HG02763 (cell line): Measurements from ENCODE around the gene SPTB.

Experiments
- ATAC-seq: cut with Tn5 transposase; IDR thresholded peaks from one replicate; pipeline ENCODE4 v1.9.1; 2021; ENCODE audit warnings: mild to moderate bottlenecking, moderate library complexity; ENCODE audit not compliant: unreplicated experiment

SPTB gene

DNA sequence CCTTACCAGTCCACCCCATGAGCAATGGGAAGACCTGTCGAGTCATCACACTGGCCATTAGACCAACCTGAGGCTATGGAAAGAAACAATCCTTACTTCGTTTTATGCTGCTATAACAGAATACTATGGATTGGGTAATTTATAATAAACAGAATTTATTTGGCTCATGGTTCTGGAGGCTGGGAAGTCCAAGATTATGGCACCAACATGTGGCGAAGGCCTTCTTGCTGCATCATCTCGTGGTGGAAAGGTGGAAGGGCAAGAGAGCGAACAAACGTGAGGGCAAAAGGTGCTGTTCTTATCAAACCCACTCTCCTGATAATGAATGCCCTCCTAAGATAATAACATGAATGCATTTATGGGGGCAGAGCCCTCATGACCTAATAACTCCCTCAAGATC lies 9.6 kb upstream of the SPTB start:
- ATAC-seq: no peak

DNA sequence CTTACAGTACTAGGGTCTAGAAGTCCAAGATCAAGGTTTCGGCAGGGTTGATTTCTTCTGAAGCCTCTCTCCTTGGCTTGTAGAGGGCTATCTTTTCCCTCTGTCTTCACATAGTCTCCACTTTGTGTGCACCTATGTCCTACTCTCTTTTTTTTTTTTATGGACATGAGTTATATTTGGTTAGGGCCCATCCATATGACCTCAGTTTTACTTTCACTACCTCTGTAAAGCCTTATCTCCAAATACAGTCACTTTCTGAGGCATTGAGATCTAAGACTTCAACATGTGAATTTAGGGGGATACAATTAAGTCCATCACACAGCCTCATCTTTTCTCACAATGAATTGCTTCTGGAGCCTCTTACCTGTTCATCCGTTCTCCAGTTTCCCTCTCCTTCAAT lies 5.9 kb upstream of the SPTB start:
- ATAC-seq: no peak

DNA sequence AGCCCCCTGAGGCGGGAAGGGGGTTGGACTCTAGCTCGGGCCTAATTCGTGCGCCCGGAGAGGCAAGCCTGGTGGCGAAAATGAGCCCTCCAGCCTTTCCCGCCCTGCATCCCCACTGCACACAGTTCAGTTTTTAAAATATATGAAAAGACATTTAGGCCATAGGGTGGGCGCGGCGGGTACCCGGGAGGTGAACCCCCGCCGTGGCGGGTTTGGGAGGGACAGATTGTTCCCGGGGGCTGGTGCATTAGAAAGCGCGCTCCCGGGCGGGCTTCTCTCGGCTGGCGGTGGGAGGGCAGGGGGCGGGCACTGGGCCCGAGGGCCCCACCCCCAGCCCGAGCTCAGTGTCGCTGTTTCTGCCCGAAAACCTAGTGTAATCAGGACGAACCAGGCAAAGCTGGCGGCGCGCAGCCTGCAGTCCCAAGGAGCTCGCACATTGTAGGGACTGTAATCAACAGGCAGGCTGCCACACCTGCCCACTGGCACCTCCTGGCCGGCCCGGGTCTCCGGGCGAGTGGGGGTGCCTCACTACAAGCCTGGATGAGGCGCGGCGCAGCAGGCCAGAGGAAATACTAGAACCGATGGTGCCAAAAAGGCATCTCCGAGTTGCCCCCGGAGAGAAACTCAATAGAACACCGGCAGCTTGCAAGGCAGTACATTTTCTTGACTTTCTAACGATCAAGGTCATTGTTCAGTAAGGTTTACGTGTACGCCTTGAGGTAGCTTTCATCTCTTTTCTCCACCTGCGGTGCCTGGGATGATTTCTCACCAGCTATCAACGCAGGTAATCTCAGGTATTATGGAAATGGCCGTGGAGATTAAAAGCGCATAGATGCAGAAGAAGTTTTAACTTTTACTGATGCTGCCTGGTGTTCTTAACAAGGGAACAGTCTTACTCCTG lies 764 bp upstream of the SPTB start:
- peak; percentile 34 for ATAC-seq

DNA sequence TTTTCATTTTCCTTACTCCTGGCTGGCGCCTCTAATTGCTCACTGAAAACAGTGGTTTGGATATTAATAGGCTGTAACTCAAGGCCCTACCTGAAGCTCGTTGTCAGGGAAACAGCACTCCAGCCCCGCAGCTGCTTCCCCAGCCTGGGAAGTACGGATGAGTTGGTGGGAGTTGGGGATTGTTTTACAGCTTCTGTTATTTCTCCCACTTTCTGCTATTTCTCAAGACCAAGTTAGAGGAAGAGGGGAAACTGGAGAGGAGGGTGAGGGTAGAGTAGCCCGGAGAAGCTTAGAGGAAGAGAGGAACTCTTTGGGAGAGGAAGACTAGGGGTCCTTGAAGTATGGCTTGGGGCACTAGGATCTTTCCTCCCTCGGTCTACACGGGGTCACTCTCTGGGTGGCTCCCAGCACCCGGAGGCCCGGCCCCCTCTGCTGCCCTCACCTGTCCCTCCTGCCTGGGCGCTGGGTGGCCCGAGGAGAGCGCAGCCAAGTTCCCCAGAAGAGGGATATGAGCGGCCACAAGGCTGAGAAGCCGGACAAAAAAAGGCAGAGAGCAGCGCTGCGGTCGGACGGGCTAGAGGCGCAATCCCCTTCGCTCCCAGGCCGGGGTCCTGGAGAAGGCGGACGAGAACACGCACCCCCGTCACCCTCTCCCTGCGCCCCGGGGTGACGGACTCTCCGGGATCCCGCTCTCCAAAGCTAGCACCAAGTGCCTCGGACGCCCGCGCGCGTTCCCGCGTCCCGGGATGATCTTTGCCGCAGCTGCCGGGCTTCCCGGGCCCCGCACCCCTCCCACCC lies 671 bp downstream of the SPTB start:
- no peak for ATAC-seq

DNA sequence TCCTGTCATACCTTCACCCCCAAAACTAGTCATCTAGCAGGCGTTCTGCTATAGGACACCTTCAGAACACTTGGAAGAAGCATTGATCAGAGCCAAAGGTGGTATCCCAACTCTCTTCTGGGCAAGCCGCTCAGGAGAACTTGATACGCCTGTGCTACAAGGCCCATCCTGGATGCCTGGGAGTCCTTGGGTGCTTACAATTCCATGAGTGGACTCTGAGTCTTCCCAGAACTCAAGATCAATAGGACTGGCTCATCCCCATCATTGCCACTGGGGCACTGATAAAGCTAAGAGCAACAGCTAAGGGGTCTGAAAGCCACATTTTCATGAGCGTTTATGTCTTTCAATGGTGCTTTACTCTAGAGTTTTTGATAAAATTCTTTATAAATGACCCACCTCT lies 1.9 kb downstream of the SPTB start:
- ATAC-seq: no peak

DNA sequence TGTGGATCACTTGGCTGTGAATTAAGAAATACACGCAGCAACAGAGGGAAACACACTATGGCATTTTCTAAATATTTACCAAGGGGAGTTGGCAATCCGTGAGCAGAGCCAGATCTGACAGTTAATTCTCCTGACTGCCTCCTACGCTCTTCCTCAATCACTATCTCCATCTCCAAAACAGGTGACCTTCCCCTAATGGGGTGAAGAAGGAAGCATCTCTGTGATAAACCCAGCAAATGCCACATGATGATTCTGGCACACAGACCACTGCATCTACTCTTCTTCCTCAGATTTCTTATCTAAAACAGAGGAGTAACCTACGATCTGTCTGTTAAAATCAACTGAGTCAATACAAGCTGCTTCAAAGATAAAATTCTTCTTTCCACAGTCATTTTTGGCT lies 4.4 kb downstream of the SPTB start:
- no peak for ATAC-seq

DNA sequence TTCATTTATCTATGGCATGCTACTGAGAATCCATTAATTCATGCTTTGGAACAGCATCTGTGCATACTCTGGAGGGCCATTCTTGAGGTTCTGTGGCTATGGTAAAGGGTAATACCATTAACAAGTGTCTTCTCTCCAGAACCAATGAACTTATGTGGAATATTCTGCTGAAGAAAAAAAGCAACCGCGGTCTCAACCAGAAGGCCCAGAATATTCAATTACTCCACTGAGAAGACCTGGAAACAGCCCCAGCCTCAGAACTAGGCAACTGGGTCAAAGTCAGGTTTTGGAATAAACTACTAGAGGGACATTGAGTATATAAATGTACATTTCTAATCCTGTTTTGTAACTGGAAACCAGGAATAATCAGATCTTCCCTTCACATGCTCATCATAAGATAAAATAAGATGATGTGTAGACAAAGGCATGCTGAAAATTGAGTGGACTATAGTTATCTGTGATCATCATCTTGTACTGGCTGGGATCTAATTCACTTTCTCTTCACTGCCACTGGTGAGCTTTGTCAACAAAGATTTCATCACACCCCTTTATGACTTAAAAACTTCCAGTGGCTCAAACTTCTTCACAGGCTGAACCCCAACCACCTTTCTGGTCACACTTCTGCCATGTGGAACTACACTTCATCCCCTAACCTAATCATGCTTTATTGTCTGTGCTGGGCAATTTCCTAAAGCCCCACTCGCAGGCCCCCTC lies 6.0 kb downstream of the SPTB start:
- no peak for ATAC-seq

DNA sequence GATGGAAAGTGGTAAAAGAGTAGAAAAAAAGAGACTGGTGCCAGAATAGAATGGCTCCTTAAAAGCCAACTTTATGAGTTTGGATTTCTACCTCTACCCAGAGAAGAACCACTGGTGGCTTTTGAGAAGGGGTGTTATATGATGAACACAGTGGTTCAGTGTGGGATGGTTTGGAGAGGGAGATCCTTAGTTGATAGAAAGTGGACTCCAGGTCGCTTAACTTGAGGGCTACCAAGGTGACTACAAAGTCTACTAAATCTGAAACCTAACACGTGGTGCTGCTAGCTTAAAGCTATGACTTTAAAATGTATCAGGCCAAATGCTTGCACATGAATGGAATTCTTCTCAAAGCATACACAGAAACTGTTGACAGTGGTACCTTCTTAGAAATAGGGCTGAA lies 8.4 kb downstream of the SPTB start:
- no peak for ATAC-seq

DNA sequence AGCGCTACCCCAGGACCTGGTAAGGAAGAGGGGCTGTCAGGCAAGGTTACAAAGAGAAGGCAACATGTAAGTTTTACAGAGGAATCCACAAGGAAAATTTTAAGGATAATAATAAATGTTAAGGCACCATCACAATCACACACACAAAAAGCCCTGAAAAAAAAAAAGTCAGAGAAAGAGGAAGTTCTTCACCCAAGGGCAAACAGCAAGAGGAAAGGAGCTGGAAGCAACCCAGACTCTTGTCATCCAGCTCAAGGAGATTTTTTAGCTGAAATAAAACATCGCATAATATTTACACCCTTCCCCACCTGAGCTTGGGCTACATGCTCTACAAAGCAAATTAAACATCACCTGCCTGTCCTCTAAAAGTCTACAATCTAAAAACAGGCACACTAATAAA lies 9.5 kb downstream of the SPTB start:
- no peak for ATAC-seq

DNA sequence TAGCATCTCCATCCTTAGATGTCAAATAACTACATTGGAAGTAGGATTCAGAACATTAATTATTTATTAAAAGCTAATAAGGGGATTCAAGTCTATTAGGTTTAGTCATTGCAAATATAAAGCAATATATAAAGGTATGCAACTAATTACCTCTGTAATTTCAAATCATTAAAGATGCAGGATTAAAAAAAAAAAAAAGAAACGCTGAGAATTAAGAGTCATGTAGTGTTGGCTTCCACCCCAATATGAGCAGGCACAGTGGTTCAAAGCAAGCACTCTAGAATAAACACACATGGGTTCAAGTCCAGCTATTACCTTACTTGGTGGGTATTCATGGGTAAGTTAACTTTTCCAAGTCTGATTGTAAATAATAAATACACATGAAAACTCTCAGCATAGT lies 10.9 kb downstream of the SPTB start:
- ATAC-seq: no peak

DNA sequence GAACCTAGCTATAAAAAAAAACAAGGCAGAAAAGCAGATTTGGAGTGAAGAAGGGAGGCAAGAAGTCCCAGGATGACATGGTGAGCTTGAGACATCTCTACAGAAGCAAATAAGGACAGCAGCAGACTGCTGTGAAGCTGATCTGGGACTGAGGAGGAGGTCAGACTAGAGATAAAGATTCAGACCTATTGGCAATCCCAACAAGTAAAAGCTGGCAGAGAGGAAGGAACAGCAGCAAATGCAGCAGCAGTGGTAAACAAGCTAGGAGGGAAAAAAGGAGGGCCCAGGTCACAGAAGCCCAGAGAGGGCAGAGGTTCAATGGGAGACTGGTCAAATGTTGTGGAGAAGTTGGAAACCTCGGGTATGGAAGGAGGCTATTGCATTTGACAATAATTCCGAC lies 11.3 kb downstream of the SPTB start:
- ATAC-seq: no peak

DNA sequence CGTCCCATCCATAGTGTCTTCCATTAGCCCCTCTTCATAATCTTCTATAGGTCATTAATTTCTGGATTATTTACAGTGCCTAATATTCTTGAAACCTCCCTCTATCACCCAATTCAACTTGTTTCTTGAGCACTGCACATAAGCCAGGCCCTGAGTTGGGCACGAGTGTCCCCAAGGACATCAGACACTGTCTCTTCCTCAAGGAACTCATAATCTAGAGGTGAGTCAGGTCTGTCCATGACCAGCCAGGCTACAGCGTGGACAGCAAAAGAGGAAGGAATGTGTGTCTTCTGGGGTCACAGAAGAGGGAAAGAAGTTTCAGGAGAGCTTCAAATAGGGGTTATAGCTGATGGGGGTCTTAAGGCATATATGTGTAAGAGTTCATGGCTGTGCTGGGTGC lies 12.5 kb downstream of the SPTB start:
- ATAC-seq: no peak

DNA sequence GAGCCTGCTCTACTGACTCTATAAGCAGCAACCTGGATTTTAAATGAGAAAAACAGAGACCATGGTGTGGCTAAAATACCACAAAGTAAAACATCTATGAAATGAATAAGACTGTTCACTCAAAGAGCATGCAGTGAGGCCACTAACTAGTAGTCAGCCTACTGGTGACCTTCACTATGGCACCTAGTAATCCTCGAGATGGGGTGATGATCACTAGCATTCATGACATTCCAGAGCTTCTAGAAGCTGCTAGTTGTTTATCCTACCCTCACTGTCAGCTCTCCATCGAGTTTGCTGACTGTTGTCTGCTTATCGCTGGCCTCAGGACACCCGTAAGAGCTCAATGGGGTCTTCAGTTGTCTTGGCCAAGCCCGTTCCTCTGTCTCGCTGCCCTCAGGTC lies 13.7 kb downstream of the SPTB start:
- ATAC-seq: no peak

DNA sequence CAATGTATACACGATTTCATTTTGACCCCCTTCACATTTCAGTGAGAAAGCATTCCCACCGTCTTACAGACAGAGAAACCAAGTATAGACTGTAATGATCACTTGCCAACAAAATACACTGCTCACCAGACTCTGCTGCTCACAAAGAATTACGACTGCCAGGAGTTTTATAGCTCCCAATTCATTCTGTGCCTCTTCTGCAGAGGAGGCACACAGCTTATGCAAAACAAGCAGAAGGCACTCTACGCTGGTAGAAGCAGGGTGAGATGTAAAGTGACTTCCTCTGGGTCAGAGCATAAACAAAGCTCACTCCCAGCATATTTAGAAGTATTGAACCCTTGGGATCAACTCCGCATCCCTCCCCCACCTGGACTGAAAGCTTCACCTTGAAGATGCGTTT lies 14.6 kb downstream of the SPTB start:
- ATAC-seq: no peak

DNA sequence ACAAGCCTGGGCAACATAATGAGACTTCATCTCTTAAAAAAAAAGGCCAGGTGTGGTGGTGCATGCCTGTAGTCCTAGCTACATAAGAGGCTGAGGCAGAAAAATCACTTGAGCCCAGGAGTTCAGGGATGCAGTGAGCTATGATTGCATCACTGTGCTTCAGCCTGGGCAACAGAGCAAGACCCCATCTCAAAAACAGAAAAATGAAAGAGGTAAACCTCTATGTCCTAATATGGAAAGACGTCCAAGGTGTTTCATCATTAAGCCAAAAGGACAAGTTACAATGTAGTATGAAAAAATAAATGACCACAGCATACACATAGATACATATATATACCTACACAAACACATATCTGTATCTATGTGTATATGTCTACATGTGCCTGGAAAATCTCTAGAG lies 15.4 kb downstream of the SPTB start:
- ATAC-seq: no peak

DNA sequence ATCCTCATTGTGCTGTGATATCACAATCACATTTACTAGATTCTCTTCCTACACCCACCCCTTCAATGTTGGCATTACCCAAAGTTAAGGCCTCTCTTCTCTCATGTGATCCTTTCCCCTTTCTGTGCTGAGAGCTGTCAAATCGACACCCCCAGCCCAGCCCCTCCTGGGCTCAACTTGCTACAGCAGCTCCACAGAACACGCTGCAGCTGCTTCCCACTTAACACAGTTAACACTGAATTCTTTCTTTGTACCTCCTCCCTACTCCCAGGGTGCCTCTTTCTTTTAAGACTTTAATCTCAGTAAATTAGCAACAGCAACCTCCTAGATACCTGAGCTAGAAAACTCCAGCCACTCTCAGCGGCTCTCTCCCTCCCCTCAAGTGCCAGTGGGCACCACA lies 17.8 kb downstream of the SPTB start:
- ATAC-seq: no peak

DNA sequence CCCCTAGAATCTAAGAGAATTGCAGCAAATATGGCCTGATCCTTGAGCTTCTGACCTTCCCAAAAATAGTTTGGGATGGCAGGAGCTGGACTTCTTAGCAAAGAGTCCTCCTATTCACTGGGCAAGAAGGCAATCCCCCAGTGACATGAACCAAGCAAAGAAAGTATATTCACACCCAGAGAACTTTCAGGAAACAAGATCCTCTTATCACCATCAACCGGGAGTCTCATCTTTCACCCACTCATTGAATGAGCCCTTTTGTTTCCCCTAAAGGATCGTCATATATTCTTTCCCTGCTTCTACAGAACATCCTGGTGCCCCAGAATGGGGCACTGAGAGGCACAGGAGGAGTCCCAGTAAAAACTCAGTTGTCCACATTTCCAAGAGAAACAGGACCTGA lies 19.7 kb downstream of the SPTB start:
- ATAC-seq: no peak

DNA sequence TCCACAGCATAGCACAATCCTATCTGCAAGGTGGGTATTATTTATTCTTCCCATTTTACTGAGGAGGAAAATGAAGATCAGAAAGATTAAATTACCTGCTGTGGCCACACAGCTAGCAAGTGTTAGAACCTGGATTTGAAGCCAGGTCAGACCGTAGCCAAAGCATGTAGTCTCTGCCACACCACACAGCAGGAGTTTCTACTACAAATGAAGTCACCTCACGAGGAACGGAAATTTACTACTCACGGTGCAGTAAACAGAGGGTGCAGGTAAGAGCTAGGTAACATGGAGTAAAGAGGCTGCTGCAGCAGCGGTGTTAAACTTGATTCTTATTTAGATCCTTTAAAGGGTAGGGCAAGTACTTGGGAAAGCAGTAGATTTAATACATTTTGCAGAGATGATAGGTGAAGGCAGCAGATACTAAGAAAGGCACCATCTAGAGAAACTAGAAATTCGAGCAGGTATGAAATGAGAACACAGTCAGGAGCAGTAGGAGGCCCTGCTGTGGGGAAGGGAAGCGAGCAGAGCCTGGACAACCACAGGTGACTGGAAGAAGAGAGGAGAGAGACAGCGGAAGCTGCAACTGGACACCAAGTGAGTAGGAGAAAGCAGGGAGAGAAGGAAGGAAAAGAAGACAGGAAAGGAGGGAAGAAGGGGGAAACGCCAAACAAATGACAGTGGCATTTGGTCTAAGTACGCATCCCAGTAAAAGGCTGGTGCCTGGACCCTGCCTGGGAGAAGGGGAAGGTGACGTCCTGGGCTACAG lies 21.5 kb downstream of the SPTB start:
- no peak for ATAC-seq

DNA sequence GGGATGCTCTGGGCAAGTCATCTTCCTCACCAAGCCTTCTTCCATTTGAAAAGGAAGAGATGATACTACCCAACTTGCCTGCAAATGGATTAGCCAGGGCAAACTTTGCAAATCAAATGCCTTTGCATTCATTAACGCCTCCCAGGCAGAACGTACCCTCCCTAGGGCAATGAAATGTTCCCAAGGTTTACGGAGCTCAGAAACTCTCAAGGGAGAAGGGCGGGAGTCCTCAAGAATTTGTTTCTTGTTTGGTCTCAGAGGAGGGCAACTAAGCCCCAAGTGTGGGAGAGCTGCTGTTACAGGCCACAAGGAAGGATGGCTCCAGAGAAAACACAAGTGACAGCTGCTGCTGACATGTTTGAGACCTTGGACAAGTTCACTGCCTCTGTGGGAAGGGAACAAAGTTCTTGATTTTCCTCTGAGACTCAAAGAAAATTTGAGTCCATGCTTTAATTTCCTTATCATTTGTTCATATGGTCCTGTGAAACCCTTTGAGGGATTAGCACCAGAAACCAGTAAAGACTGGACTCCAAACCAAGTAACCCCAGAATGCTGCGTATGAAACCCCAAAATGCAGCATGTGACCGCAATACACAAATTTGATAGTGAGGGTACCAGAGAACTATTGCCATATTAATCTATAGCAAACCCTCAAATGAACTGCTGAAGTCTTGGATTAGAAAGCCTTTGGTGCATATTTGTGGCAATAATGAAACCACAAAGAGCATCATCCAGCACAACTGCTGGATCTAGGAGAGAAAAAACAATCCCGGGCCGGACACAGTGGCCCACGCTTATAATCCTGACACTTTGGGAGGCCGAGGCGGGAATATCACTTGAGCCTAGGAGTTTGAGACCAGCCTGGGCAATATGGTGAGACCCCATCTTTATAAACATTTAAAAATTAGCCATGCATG lies 22.9 kb downstream of the SPTB start:
- ATAC-seq: no peak
